NB4 (cell line): ENCODE data around the gene SLC19A1.

ENCODE experiments used
- CTCF ChIP-seq: IDR thresholded peaks from one replicate; pipeline ENCODE4 v1.5.1; 2012; ENCODE audit warnings: low read depth, low read length
- POLR2A ChIP-seq: IDR thresholded peaks from 2 replicates; pipeline ENCODE4 v1.6.1; 2011; ENCODE audit warnings: mild to moderate bottlenecking; ENCODE audit not compliant: insufficient read length; ENCODE audit errors: extremely low read depth

- no peak for TF ChIP-seq CTCF
- no peak for TF ChIP-seq POLR2A
These were observed 46.0 kb upstream of the SLC19A1 start for GRCh38 chr21:45588086-45588825.
